Fibroblast of skin of left quadriceps (primary cell): ENCODE measurements around the gene SRPK2.
"Not testable (repeated sequence)": the region's sequence is repeated elsewhere in the genome, so short reads cannot be mapped to it uniquely, and the experiment has no call there.

Source experiments
- DNase-seq, 2 experiments: peaks; one replicate each; pipeline ENCODE4 v3.0.0-alpha.2; 2013; ENCODE audit warnings: low read depth in 2 of 2

The SRPK2 gene

GRCh38 chr7:105267244-105267643, 121.5 kb downstream of the SRPK2 start:
- DNase-seq: no peak

- no peak for DNase-seq
Measured at GRCh38 chr7:105264707-105265106, 124.0 kb downstream of the SRPK2 start.

GRCh38 chr7:105261689-105262088, 127.0 kb downstream of the SRPK2 start:
- no peak for DNase-seq

GRCh38 chr7:105260201-105260871, 128.4 kb downstream of the SRPK2 start:
- DNase-seq: not testable (repeated sequence)

DNA sequence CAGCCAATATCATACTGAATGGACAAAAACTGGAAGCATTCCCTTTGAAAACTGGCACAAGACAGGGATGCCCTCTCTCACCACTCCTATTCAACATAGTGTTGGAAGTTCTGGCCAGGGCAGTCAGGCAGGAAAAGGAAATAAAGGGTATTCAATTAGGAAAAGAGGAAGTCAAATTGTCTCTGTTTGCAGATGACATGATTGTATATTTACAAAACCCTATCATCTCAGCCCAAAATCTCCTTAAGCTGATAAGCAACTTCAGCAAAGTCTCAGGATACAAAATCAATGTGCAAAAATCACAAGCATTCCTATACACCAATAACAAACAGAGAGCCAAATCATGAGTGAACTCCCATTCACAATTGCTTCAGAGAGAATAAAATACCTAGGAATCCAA, 129.8 kb downstream of the SRPK2 start:
- not testable (repeated sequence) for DNase-seq

DNA sequence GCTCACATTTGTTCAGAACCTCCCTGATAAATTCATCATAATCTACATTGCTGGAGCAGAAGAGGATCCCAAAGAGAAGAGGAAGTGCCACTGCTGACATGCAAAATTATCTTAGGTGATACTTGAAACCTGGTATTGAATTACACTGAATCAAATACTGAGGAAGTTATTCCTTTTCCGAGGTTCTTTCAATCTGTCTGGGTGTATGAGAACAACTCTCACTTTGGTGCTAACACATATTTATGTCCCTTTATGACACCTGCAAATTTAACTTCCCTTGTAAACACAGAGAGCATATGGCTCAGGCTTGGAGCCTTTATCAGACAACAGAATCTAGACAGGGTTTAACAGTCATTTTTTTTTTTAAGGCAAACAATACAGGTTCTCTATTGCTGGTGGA, 131.4 kb downstream of the SRPK2 start:
- no peak for DNase-seq

- no peak for DNase-seq
Measured at GRCh38 chr7:105256761-105257231, 131.9 kb downstream of the SRPK2 start.

GRCh38 chr7:105250706-105251105, 138.0 kb downstream of the SRPK2 start:
- no peak for DNase-seq

- DNase-seq: no peak
Measured at GRCh38 chr7:105250239-105250638, 138.5 kb downstream of the SRPK2 start.

DNA sequence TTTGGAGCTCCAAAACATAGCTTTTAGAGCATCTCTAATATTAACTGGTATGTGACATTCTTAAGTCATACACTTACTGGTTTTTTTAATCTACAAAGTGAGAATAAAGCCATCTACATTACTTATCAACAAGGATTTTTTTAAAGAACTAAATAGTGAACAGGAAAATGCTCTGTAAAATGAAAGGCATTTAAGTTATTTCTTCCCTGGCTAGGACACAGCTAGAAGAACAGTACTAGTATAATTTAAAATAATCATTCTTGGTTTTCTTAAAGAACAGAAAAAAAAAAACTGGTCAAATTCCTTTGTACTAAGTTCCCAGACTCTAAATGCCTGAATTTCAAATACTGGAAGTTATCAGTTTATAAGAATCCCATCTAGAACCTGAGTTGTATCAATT, 139.5 kb downstream of the SRPK2 start:
- DNase-seq: no peak

GRCh38 chr7:105246679-105247078, 142.0 kb downstream of the SRPK2 start:
- no peak for DNase-seq

DNA sequence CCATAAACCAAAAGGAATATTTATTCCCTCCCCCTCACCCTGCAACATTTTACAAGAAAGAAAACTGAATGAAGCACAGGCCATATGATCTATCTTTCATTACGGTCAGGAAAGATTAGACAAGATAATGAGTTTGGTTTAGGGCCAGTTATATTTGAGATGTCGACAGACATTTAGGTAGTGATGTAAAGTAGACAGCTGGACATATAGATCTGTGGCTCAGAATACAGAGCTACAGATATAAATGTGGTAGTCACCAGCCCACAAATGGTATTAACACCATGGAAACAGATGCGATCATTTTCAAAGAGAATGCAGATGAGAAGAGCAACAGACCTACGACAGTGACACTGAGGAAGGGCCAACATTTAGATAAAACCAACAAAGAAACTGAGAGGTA, 142.5 kb downstream of the SRPK2 start:
- no peak for DNase-seq

DNA sequence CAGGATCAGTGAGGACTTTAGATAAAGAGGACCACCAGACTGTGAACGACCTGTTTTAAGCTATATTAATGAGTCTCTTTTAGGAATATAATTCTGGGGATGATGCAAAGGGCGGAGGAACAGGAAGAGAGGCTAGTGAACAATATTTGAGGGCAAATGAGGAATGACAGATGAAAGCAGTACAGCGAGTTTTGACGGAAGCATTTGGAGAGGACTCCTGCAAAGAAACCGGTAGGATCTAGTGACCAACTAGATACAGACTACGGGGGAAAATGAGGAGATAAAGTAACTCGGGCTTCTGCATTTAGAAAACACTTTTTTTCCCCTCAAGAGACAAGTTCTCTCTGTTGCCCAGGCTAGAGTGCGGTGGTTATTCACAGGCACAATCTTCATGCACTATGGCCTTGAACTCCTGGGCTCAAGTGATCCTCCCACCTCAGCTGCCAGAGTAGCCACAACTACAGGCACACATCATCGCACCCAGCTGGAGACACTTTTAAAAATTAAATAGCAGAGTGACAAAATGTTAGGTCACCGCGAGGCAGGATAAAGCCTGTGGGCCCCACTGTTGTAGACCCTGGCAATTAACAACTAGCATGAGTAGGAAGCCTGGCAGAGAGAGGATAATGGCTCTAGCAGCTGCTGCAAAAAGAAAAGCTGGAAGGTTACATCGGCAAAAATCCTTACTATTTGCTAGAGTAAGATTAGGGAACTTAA, 143.2 kb downstream of the SRPK2 start:
- DNase-seq: no peak

- no peak for DNase-seq
Measured at GRCh38 chr7:105244594-105244993, 144.1 kb downstream of the SRPK2 start.

DNA sequence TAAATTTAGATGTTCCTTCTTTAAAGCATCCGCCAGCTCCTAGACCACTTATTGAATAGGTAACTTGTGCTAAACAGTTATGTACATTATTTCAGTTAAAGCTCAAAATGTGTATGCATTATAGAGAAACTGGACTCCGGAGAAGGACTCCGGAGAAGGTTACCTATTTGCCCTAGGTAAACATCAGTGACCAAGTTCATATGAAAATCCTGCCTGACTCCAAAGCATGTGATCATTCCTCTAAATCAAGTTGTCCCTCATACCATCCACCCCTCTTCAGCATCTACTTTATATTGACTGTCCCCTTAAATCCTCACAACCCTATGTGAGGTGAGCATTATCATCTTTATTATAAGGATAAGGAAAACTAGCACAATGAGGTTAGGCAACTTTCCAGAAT, 147.5 kb downstream of the SRPK2 start:
- no peak for DNase-seq

DNA sequence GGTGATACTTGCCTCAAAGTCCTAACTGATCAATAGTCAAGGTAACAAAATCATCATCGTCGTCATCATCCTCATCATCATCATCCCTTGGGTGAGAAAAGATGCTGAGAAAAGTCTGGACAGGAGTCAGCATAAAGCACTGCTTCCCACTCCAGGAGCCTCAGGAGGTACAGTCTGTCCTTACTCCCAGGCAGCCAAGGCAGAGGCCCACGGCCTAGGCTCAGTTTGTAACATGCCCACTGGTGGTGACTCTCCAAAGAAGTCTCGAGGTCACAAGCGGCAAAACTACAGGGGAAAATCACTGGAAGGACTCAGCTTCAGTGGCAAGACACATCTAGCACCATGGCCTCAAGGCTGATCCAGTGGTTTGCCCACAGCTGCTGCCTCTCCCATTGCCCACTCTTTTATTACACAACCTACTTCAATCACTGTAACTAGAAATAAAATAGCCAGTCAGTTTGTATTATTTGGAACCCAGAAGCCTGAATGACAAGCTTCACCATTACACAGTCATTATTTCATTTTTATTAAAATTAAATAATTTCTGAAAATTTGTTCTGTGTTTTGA, 150.4 kb downstream of the SRPK2 start:
- no peak for DNase-seq

DNA sequence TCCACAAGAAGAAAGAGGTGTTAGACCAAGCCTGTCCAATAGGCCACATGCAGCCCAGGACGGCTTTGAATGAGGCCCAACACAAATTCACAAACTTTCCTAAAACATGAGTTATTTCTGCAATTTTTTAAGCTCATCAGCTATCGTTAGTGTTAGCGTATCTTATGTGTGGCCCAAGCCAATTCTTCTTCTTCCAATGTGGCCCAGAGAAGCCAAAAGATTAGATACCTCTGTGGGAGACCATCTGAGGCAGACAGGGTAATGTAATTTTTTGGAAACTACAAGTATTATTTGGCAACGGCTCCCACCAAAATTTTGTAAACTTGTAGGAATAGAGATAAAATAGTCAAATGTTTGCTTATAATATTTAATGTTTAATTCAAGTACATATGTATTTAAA, 153.8 kb downstream of the SRPK2 start:
- DNase-seq: no peak

DNA sequence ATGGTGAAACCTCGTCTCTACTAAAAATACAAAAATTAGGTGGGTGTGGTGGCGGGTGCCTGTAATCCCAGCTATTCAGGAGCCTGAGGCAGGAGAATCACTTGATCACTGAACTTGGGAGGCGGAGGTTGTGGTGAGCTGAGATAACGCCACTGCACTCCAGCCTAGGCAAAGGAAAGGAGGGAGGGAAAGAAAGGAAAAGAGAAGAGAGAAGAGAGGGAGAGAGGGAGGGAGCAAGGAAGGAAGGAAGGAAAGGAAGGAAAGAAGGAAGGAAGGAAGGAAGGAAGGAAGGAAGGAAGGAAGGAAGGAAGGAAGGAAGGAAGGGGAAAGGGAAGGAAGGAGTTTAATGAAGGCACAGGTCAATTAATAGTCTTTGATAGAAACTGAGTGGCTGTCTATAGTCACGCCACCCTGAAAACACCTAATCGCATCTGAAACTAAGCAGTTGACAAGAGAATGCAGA, 155.9 kb downstream of the SRPK2 start:
- DNase-seq: not testable (repeated sequence)

DNA sequence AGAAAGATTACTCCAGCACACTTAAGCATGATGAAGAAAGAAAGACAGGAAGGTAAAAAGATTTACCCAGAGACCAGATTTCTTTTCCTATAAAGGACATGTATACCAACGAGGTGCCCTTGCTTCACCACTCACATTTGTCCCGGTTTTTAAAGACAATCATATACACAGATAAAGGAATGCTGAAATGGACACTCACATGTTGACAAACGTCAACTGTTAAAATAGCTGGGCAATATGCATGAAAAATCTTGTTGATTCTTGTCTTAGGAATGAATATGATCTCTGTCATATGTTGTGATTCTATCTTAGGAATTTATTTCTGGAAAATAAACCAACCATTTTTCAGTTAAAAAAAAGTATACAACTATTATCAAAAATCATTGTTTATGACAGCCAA, 158.2 kb downstream of the SRPK2 start:
- DNase-seq: no peak

DNA sequence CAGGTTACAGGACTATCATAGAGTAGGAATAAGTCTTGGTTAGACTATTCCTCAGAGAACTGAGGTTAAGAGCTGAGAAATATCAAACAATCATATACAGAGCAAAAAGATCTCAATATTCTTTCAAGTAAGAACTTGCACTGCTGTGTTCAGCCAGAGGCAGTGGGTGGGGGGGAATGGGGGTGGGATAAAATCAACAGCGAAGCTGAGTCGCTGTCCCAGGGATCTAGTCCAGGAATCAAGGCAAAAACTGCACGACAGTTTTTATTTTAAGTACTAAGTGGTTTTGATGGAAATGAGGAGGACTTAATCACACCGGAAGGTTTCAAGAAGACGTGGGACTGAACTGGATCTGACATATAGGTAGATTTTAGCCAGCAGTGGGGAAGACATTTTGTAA, 159.1 kb downstream of the SRPK2 start:
- DNase-seq: no peak

DNA sequence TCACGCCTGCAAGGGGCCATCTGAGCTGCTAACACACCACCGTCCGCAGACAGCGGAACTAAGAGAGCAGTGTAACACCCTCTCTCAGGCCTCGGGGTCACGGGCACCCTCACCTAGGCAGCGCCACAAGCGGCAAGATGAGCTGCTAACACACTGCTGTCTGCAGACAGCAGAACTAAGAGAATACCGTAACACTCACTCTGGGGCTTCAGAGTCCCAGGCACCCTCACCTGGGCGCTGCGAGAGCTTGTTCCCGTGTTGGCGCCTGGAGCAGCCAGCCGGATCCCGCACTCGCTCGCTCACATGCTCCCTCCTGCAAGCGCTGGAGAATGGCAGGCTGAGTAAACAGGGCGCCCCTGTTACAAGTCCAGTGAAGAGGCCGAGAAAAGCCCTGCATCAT, 160.2 kb downstream of the SRPK2 start:
- no peak for DNase-seq

- DNase-seq: no peak
Measured at GRCh38 chr7:105227391-105227790, 161.3 kb downstream of the SRPK2 start.
